Mesenchymal stem cell (in vitro differentiated cells and primary cell): ENCODE data around the gene ABCC1.

Experiments used
- DNase-seq: peaks from one replicate; pipeline ENCODE4 v3.0.0-alpha.2; 2013
- H2AFZ ChIP-seq: one replicate; pipeline ENCODE4 v1.6.1; 2013; ENCODE audit warnings: low read depth, mild to moderate bottlenecking, control low read depth, inconsistent platforms, low read length, moderate library complexity
- H2AK5ac ChIP-seq: 2 replicates; pipeline ENCODE4 v1.6.1; 2013; ENCODE audit warnings: low read length, moderate library complexity, mild to moderate bottlenecking, inconsistent platforms; ENCODE audit not compliant: severe bottlenecking
- H2BK120ac ChIP-seq: one replicate; pipeline ENCODE4 v1.6.1; 2013; ENCODE audit warnings: low read depth, mild to moderate bottlenecking, inconsistent platforms, low read length, moderate library complexity
- H2BK12ac ChIP-seq, 2 experiments: one replicate each; pipeline ENCODE4 v1.6.1; 2013; ENCODE audit warnings: inconsistent platforms in 2 of 2, low read length in 2 of 2, mild to moderate bottlenecking in 2 of 2, moderate library complexity in 2 of 2, control low read depth in 1 of 2
- H2BK15ac ChIP-seq: one replicate; pipeline ENCODE4 v1.6.1; 2013; ENCODE audit warnings: mild to moderate bottlenecking, low read depth, inconsistent platforms; ENCODE audit not compliant: poor library complexity, severe bottlenecking
- H2BK5ac ChIP-seq: 2 replicates; pipeline ENCODE4 v1.6.1; 2013; ENCODE audit warnings: low read depth, mild to moderate bottlenecking, low read length, control low read depth, inconsistent platforms; ENCODE audit not compliant: poor library complexity, severe bottlenecking
- H3K14ac ChIP-seq, 2 experiments: one replicate each; pipeline ENCODE4 v1.6.1; 2013; ENCODE audit warnings: inconsistent platforms in 2 of 2, low read length in 2 of 2, control low read depth in 1 of 2, mild to moderate bottlenecking in 1 of 2, moderate library complexity in 1 of 2
- H3K18ac ChIP-seq, 2 experiments: one replicate each; pipeline ENCODE4 v1.6.1; 2013; ENCODE audit warnings: inconsistent platforms in 2 of 2, low read length in 2 of 2, control low read depth in 1 of 2, low read depth in 1 of 2, mild to moderate bottlenecking in 1 of 2
- H3K23ac ChIP-seq, 2 experiments: one replicate each; pipeline ENCODE4 v1.6.1; 2013; ENCODE audit warnings: inconsistent platforms in 2 of 2, low read length in 2 of 2, mild to moderate bottlenecking in 2 of 2, moderate library complexity in 2 of 2, control low read depth in 1 of 2
- H3K27ac ChIP-seq: 2 replicates; pipeline ENCODE4 v1.5.1; 2013; ENCODE audit warnings: mild to moderate bottlenecking, moderate library complexity, low read length, control low read depth, inconsistent platforms; ENCODE audit not compliant: poor library complexity, severe bottlenecking
- H3K27me3 ChIP-seq, 2 experiments: 2 replicates each; pipeline versions ENCODE4 v1.6.1 to v1.7.0; 2013; ENCODE audit warnings: low read length in 2 of 2, mild to moderate bottlenecking in 2 of 2, moderate library complexity in 2 of 2, control low read depth in 1 of 2, inconsistent platforms in 1 of 2; ENCODE audit not compliant: control insufficient read depth in 1 of 2, insufficient read depth in 1 of 2
- H3K36me3 ChIP-seq, 2 experiments: 2 replicates each; pipeline versions ENCODE4 v1.6.1 to v1.7.0; 2013; ENCODE audit warnings: low read length in 2 of 2, control low read depth in 1 of 2, inconsistent platforms in 1 of 2, low read depth in 1 of 2, mild to moderate bottlenecking in 1 of 2; ENCODE audit not compliant: insufficient read depth in 2 of 2, control insufficient read depth in 1 of 2
- H3K4ac ChIP-seq, 2 experiments: one replicate each; pipeline ENCODE4 v1.6.1; 2013; ENCODE audit warnings: inconsistent platforms in 2 of 2, low read length in 2 of 2, mild to moderate bottlenecking in 2 of 2, moderate library complexity in 2 of 2, control low read depth in 1 of 2, low read depth in 1 of 2
- H3K4me1 ChIP-seq: 2 replicates; pipeline ENCODE4 v1.6.1; 2013; ENCODE audit warnings: low read depth, low read length, control low read depth; ENCODE audit not compliant: control insufficient read depth, insufficient read depth
- H3K4me2 ChIP-seq: 2 replicates; pipeline ENCODE4 v1.6.1; 2013; ENCODE audit warnings: low read length, mild to moderate bottlenecking, inconsistent platforms; ENCODE audit not compliant: poor library complexity, severe bottlenecking
- H3K4me3 ChIP-seq, 2 experiments: 2 replicates each; pipeline versions ENCODE4 v1.5.1 to v1.7.0; 2013; ENCODE audit warnings: low read length in 2 of 2, mild to moderate bottlenecking in 2 of 2, control low read depth in 1 of 2, low read depth in 1 of 2; ENCODE audit not compliant: insufficient read depth in 1 of 2
- H3K79me1 ChIP-seq: replicated peaks from 2 replicates; pipeline ENCODE4 v1.6.1; 2013; ENCODE audit warnings: mild to moderate bottlenecking, control low read depth, low read length, inconsistent platforms; ENCODE audit not compliant: poor library complexity, severe bottlenecking
- H3K9ac ChIP-seq: 2 replicates; pipeline ENCODE4 v1.7.0; 2013; ENCODE audit warnings: mild to moderate bottlenecking, low read length, moderate library complexity
- H3K9me3 ChIP-seq: 2 replicates; pipeline ENCODE4 v1.7.0; 2013; ENCODE audit warnings: mild to moderate bottlenecking, low read length; ENCODE audit not compliant: control insufficient read depth
- H4K8ac ChIP-seq: one replicate; pipeline ENCODE4 v1.6.1; 2013; ENCODE audit warnings: inconsistent platforms, mild to moderate bottlenecking, low read length, moderate library complexity
- H4K91ac ChIP-seq: one replicate; pipeline ENCODE4 v1.6.1; 2013; ENCODE audit warnings: mild to moderate bottlenecking, low read length, inconsistent platforms
- WGBS: methylation state at CpG from one replicate; pipeline ENCODE4 v1.1.7; 2013; ENCODE audit warnings: mixed read lengths; 5-methylcytosine and 5-hydroxymethylcytosine counted together

ABCC1 gene

DNA sequence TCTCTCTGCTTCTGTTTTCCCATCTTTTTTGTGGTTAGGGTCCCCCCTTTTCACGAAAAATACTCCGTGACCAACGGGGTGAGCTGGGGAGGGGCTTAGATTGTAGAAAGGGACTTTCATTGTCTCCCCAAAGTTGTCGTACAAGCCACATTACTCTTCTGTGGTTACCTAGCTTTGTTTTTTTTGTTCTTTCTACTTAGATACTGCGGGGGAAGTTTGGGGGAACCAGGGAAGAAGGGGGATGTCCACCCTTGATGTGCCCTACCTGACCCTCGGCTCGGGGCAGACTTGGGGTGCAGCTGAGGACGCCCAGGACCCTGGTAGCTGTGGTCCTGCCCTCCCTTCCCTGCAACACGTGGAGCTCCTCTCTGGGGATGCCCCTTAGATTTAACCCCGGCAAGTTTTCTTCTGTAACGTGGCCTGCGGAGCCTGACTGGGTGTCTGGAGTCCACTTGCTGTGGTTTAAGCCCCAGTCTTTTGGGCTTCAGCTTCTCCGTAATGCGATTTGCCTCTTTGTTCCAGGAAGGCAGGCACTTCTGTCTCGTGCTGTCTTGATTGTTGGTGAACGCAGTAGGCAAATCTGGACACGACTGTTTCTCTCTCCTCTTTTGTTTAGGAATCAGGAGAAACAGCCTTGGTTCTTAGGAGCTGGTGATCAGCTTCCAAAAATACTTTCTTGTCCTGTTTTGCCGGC is 892 bp downstream of the ABCC1 start:
- no peaks in the 10 kb centered on the region for H3K27me3 ChIP-seq
- H3K4me3 ChIP-seq: peak overlapping the region; percentile 85 to 89
- peak overlapping the region; percentile 33 for H3K27ac ChIP-seq
- peak overlapping the region; percentile 71 for H2BK120ac ChIP-seq
- peak overlapping the region; percentile 81 for H4K91ac ChIP-seq
- no peak overlapping the region for H2BK15ac ChIP-seq
- H3K36me3 ChIP-seq: no peaks in the 10 kb centered on the region
- H3K79me1 ChIP-seq: peaks cover 33% of the 10 kb centered on the region
- 1% methylated on average over 16 of the region's 18 CpGs for WGBS
- H2BK5ac ChIP-seq: no peak overlapping the region
- H2AK5ac ChIP-seq: no peak overlapping the region
- peak overlapping the region; percentile 94 for H3K4me2 ChIP-seq
- H3K4me1 ChIP-seq: peaks cover 8% of the 10 kb centered on the region
- H3K14ac ChIP-seq: peak overlapping the region in 1 of 2 experiments; percentile 96
- no peaks in the 10 kb centered on the region for H3K9me3 ChIP-seq
- H3K4ac ChIP-seq: peak overlapping the region; percentile 46 to 92
- peak overlapping the region in 1 of 2 experiments; percentile 46 for H3K23ac ChIP-seq
- DNase-seq: peak; percentile 60
- H2BK12ac ChIP-seq: peak overlapping the region; percentile 15 to 63
- peak overlapping the region; percentile 90 for H3K9ac ChIP-seq
- H3K18ac ChIP-seq: peak overlapping the region; percentile 48 to 93
- H4K8ac ChIP-seq: no peak overlapping the region
- no peak overlapping the region for H2AFZ ChIP-seq

GRCh38 chr16:15950869-15951268 is 1.5 kb downstream of the ABCC1 start:
- Histone ChIP-seq H3K18ac (peak overlapping the region in 1 of 2 experiments; percentile 48), H2BK5ac (no peak overlapping the region), H2BK15ac (no peak overlapping the region), H3K4ac (no peak overlapping the region), H3K9ac (peak overlapping the region; percentile 90), H3K9me3 (no peaks in the 10 kb centered on the region), H2AFZ (no peak overlapping the region), H2BK120ac (no peak overlapping the region), H3K27ac (peak overlapping the region; percentile 33), H3K79me1 (peaks cover 39% of the 10 kb centered on the region), H3K4me2 (peak overlapping the region; percentile 94), H2AK5ac (no peak overlapping the region), H3K4me3 (peak overlapping the region in 1 of 2 experiments; percentile 89), H4K91ac (no peak overlapping the region), H3K23ac (no peak overlapping the region), H3K36me3 (no peaks in the 10 kb centered on the region), H2BK12ac (peak overlapping the region in 1 of 2 experiments; percentile 63), H3K4me1 (peaks cover 8% of the 10 kb centered on the region), H3K27me3 (no peaks in the 10 kb centered on the region), H3K14ac (no peak overlapping the region), H4K8ac (no peak overlapping the region)
- no peak for DNase-seq

DNA sequence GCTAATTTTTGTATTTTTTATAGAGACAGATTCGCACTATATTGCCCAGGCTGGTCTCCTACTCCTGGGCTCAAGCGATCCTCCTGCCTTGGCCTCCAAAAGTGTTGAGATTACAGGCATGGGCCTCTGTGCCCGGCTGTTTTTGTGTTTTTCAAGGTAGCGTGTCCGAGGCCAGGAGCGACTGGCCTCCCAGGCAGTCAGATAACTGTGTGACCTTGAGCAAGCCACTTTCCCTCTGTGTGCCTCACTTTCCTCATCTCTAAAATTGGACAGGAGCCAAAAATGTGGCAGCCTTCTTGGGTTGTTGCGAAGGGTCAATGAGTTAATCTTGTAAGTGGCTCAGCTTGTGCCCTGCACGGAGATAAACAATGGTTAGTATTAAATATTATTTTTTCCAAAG is 2.4 kb downstream of the ABCC1 start:
- 91% methylated on average over 8 of the region's 8 CpGs for WGBS
- no peak overlapping the region for H2BK15ac ChIP-seq
- H3K23ac ChIP-seq: no peak overlapping the region
- no peaks in the 10 kb centered on the region for H3K27me3 ChIP-seq
- H2AFZ ChIP-seq: no peak overlapping the region
- peak overlapping the region in 1 of 2 experiments; percentile 66 for H3K18ac ChIP-seq
- H4K91ac ChIP-seq: no peak overlapping the region
- no peak overlapping the region for H2BK5ac ChIP-seq
- H3K36me3 ChIP-seq: no peaks in the 10 kb centered on the region
- peak overlapping the region; percentile 90 for H3K9ac ChIP-seq
- peaks cover 5% of the 10 kb centered on the region for H3K4me1 ChIP-seq
- H3K4me3 ChIP-seq: peak overlapping the region in 1 of 2 experiments; percentile 89
- H3K27ac ChIP-seq: no peak overlapping the region
- H3K9me3 ChIP-seq: no peaks in the 10 kb centered on the region
- H3K4me2 ChIP-seq: no peak overlapping the region
- no peak overlapping the region for H2AK5ac ChIP-seq
- DNase-seq: no peak
- H2BK12ac ChIP-seq: peak overlapping the region in 1 of 2 experiments; percentile 63
- H4K8ac ChIP-seq: no peak overlapping the region
- peak overlapping the region; percentile 17 to 46 for H3K4ac ChIP-seq
- no peak overlapping the region for H3K14ac ChIP-seq
- H2BK120ac ChIP-seq: no peak overlapping the region
- peaks cover 39% of the 10 kb centered on the region for H3K79me1 ChIP-seq

DNA sequence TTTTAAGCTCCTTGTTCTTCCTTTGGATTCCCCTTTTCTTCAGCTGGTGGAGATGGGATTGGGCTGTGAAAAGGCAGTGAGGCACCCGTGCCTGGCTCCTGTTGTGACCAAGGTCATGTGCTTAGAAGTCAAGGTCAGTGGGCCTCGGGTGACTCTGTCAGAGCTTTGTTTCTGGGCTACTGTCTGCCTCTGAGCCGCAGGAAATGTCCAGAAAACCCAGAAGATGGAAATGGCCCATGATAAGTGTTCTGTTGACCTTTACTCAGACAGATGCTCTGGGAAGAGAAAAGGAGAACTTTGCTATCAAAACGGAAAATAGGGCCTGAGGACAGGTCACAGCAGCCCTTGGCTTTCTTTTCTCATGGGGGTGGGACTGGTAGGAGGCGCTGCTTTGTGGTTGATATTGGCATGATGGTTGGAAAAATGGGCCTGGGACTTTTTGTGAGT is 2.9 kb downstream of the ABCC1 start:
- Histone ChIP-seq H3K79me1 (peaks cover 41% of the 10 kb centered on the region), H4K91ac (no peak overlapping the region), H2BK15ac (peak overlapping the region; percentile 77), H2BK5ac (no peak overlapping the region), H3K4ac (no peak overlapping the region), H2AFZ (no peak overlapping the region), H3K18ac (peak overlapping the region in 1 of 2 experiments; percentile 77), H4K8ac (no peak overlapping the region), H3K36me3 (no peaks in the 10 kb centered on the region), H2BK120ac (no peak overlapping the region), H3K4me1 (peaks cover 5% of the 10 kb centered on the region), H2AK5ac (no peak overlapping the region), H3K9ac (peak overlapping the region; percentile 44), H3K9me3 (no peaks in the 10 kb centered on the region), H3K14ac (no peak overlapping the region), H2BK12ac (no peak overlapping the region), H3K4me3 (peak overlapping the region in 1 of 2 experiments; percentile 89), H3K4me2 (no peak overlapping the region), H3K23ac (no peak overlapping the region), H3K27ac (no peak overlapping the region), H3K27me3 (no peaks in the 10 kb centered on the region)
- peak; percentile 45 for DNase-seq
- WGBS: 41% methylated on average over 5 of the region's 5 CpGs
